ENCODE measurements around the gene CRYBG2. TPM values are rescaled to one million over a fixed set of nuclear protein-coding genes. Genes with fewer than 3 reads are reported as not detected.

CRYBG2 gene
- total and polyA plus RNA-seq, 2 of the 8 experiments (the other 6 are each of a cell fraction or from before 2014, with no cell fraction given): 14.2 to 17.0 TPM

- H3K23me2 ChIP-seq (ENCODE audit: low read depth, low read length): no peaks in the 10 kb centered on the region; the same call in 1 of the 2 replicates
- H3K56ac ChIP-seq (replicated peaks; ENCODE audit: insufficient read length, low read depth, low read length): no peak overlapping the region
- no peaks in the 10 kb centered on the region for H3K79me1 ChIP-seq (ENCODE audit: low read depth, low read length)
- DNase-seq (ENCODE audit: low read depth in 1 of 2, low spot score in 2 of 2) (no peak), FAIRE-seq (no peak)
- H3K4ac ChIP-seq (replicated peaks; ENCODE audit: insufficient read length, low read depth, low read length): no peak overlapping the region
- no peak for TF ChIP-seq SUZ12 (IDR thresholded peaks at IDR 0.05; ENCODE audit: low read length)
- no peak overlapping the region for H2BK120ac ChIP-seq (replicated peaks; ENCODE audit: low read depth, low read length)
- no peak overlapping the region for H4K8ac ChIP-seq (ENCODE audit: extremely low read depth, insufficient read depth, low read length)
- H3K14ac ChIP-seq (ENCODE audit: insufficient read length): no peak overlapping the region
- H2AK5ac ChIP-seq (ENCODE audit: low read depth, low read length): no peak overlapping the region
- H2BK20ac ChIP-seq (ENCODE audit: low read length): no peak overlapping the region
- 97% methylated on average over 4 of the region's 4 CpGs; no CpG with 5 or more reads in 1 of the 2 experiments for WGBS, 2 experiments (ENCODE audit: extremely low coverage in 1 of 2, insufficient coverage in 1 of 2, insufficient read length in 1 of 2, insufficient replicate concordance in 2 of 2, low coverage in 1 of 2, low lambda C conversion rate in 2 of 2, missing lambda C conversion rate in 1 of 2)
- no peak overlapping the region for H3K9ac ChIP-seq (replicated peaks in 1 of 4; ENCODE audit: extremely low read depth in 1 of 4, low read depth in 3 of 4, low read length in 3 of 4)
- H2AFZ ChIP-seq (ENCODE audit: low read length): no peak overlapping the region
- H4K5ac ChIP-seq (ENCODE audit: insufficient read length, low read depth, low read length): no peak overlapping the region
- H2BK5ac ChIP-seq (ENCODE audit: low read depth, low read length): no peak overlapping the region
- H3K4me1 ChIP-seq (replicated peaks in 1 of 4; ENCODE audit: control insufficient read depth in 3 of 4, insufficient read depth in 4 of 4, low read length in 3 of 4): peaks cover 0 to 22% (median 17%) of the 10 kb centered on the region in 4 experiments; a peak in 6 of 7 replicates
- H4K20me1 ChIP-seq (replicated peaks in 1 of 2; ENCODE audit: control insufficient read depth in 1 of 2, insufficient read depth in 2 of 2, low read length in 2 of 2): no peaks in the 10 kb centered on the region
- H4K91ac ChIP-seq (replicated peaks; ENCODE audit: insufficient read length, low read length): no peak overlapping the region
- POLR2A ChIA-PET (ENCODE audit: partially characterized antibody): interaction anchor here (1.0 to 2.1 kb wide), 5 partner anchors 8 to 121 kb away, joined by 3 to 9 read pairs (median 5); partner anchors contain the start of gene CD52
- H3K27ac ChIP-seq (ENCODE audit: low read depth, low read length): no peak overlapping the region
- H3K4me2 ChIP-seq (ENCODE audit: insufficient read depth in 1 of 2, low read depth in 2 of 2, low read length in 2 of 2): no peak overlapping the region
- no peak overlapping the region for H3K18ac ChIP-seq (ENCODE audit: extremely low read depth, low read length)
- no peaks in the 10 kb centered on the region for H3K36me3 ChIP-seq (ENCODE audit: control insufficient read depth in 2 of 4, insufficient read depth in 4 of 4, low read length in 3 of 4)
- no peak overlapping the region for H3K4me3 ChIP-seq (ENCODE audit: extremely low read depth in 1 of 4, insufficient read depth in 2 of 4, low read depth in 3 of 4, low read length in 4 of 4)
- H3K23ac ChIP-seq (ENCODE audit: insufficient read length): no peak overlapping the region
- no peaks in the 10 kb centered on the region for H3K79me2 ChIP-seq (ENCODE audit: control insufficient read depth in 1 of 2, insufficient read depth in 2 of 2, low read length in 2 of 2)
- H2BK15ac ChIP-seq (ENCODE audit: low read length): no peak overlapping the region
- CTCF ChIA-PET (ENCODE audit: partially characterized antibody): interaction anchor here (1.3 to 57.0 kb wide), 5 partner anchors 1 to 125 kb away, joined by 3 to 1530 read pairs (median 297); partner anchors contain the start of genes CD52, SH3BGRL3 and UBXN11
- H3K27me3 ChIP-seq (replicated peaks in 1 of 4; ENCODE audit: control insufficient read depth in 3 of 4, extremely low read depth in 1 of 4, insufficient read depth in 3 of 4, low read length in 3 of 4): no peaks in the 10 kb centered on the region
- H2BK12ac ChIP-seq (ENCODE audit: low read depth, low read length): peak overlapping the region; percentile 80; the same call in 1 of the 2 replicates
- no peaks in the 10 kb centered on the region for H3K9me3 ChIP-seq (ENCODE audit: insufficient read depth in 2 of 2, low read depth in 1 of 2, low read length in 1 of 2)
Observed at GRCh38 chr1:26291939-26292338, 62.0 kb downstream of the CRYBG2 start.
